ENCODE results near the gene BOD1L1. TPM values are rescaled to one million over a fixed set of nuclear protein-coding genes. Genes with fewer than 3 reads are reported as not detected.

The BOD1L1 gene
- total and polyA plus RNA-seq, 5 donors from 2014 or later: 1.4 to 48.9 (median 1.8) TPM

DNA sequence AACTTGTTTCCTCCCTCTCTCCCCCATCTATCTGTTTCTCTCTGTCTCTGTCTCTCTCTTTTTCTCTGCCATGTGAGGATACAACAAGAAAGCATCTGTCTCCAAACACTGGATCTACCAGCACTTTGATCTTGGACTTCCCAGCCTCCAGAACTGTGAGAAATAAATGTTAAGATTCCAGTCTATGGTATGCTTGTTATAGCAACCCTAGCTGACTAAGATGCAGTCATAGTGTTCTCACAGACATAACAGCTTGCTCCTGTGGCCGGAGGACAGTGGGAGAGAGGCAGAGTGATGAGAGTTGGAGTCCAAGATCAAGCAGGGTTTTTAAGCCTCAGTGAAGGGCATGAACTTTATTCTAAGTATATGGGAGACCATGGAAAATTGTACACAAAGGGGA is 74.4 kb downstream of the BOD1L1 start:
- DNase-seq (no peak), ATAC-seq (ENCODE audit: low read depth in 2 of 2) (no peak)
- Histone ChIP-seq H3K27me3 (ENCODE audit: control insufficient read depth, insufficient read depth, low read length) (peaks cover 24% of the 10 kb centered on the region), H3K27ac (ENCODE audit: insufficient read depth, low read length, poor library complexity, severe bottlenecking) (no peak overlapping the region), H3K36me3 (ENCODE audit: control insufficient read depth, insufficient read depth, low read length) (no peaks in the 10 kb centered on the region), H3K9me3 (ENCODE audit: control insufficient read depth in 2 of 2, low read length in 2 of 2) (no peaks in the 10 kb centered on the region), H3K4me1 (ENCODE audit: control insufficient read depth, insufficient read depth, low read length, poor library complexity, severe bottlenecking) (peaks cover 12% of the 10 kb centered on the region), H3K4me3 (ENCODE audit: low read depth, low read length) (no peak overlapping the region)
- Mint-ChIP-seq H3K36me3 (no peaks in the 10 kb centered on the region), H3K4me3 (no peak overlapping the region), H3K27me3 (peaks cover 52% of the 10 kb centered on the region), H3K4me1 (peaks cover 8 to 11% (median 10%) of the 10 kb centered on the region in 4 donors), H3K9me3 (peaks cover 0 to 10% (median 1%) of the 10 kb centered on the region in 7 donors), H3K27ac (no peak overlapping the region)

DNA sequence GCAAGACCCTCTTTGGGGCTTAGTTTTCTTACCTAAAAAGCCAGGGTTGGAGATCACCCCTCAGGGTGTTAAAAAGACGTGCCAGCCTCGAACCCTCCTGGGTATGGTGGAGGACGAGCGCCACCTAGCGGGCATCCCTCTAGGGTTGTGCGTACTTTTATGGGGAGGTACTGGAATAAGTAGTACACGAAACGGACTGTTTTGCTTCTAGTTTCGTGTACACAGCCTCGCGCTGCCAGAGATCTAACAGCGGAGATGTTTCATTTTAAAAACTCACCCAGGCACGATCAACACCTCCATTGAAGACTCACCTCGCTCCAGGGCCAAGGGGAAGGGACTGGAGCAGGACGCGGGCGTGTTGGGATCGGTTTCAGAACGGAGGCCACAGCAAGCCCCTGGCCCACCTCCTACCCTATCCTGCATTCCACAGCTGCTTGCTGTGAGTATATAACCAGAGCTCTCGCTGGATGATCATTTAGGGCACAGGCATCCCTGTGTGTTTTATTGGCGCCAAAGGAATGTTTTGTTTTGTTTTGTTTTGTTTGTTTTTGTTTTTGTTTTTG is 78.5 kb downstream of the BOD1L1 start:
- H3K4me3 Mint-ChIP-seq: peak overlapping the region; percentile 28 to 71 (median 52)
- H3K36me3 Mint-ChIP-seq: no peaks in the 10 kb centered on the region
- DNase-seq: peak; percentile 60 to 85 (median 67)
- no peaks in the 10 kb centered on the region for H3K36me3 ChIP-seq (ENCODE audit: control insufficient read depth, insufficient read depth, low read length)
- H3K4me3 ChIP-seq (ENCODE audit: low read depth, low read length): peak overlapping the region; percentile 53
- H3K4me1 ChIP-seq (ENCODE audit: control insufficient read depth, insufficient read depth, low read length, poor library complexity, severe bottlenecking): peaks cover 43% of the 10 kb centered on the region
- H3K4me1 Mint-ChIP-seq: peaks cover 15 to 30% (median 22%) of the 10 kb centered on the region in 4 donors
- H3K9me3 Mint-ChIP-seq: peaks cover 0 to 12% (median 4%) of the 10 kb centered on the region in 7 donors
- peak overlapping the region in 1 of 3 donors; percentile 57 for H3K27ac Mint-ChIP-seq
- peak; percentile 49 to 64 for ATAC-seq (ENCODE audit: low read depth in 2 of 2)
- H3K27me3 ChIP-seq (ENCODE audit: control insufficient read depth, insufficient read depth, low read length): peaks cover 39% of the 10 kb centered on the region
- no peak overlapping the region for H3K27ac ChIP-seq (ENCODE audit: insufficient read depth, low read length, poor library complexity, severe bottlenecking)
- peaks cover 74% of the 10 kb centered on the region for H3K27me3 Mint-ChIP-seq
- peaks cover 0 to 8% of the 10 kb centered on the region in 2 experiments for H3K9me3 ChIP-seq (ENCODE audit: control insufficient read depth in 2 of 2, low read length in 2 of 2)

GRCh38 chr4:13548059-13548983 is 79.2 kb downstream of the BOD1L1 start:
- H3K27ac ChIP-seq (ENCODE audit: insufficient read depth, low read length, poor library complexity, severe bottlenecking): no peak overlapping the region
- Mint-ChIP-seq H3K4me3 (peak overlapping the region; percentile 37 to 71 (median 63)), H3K9me3 (peaks cover 0 to 12% (median 4%) of the 10 kb centered on the region in 7 donors), H3K27ac (peak overlapping the region in 1 of 3 donors; percentile 53), H3K36me3 (no peaks in the 10 kb centered on the region), H3K27me3 (peaks cover 78% of the 10 kb centered on the region), H3K4me1 (peaks cover 15 to 34% (median 22%) of the 10 kb centered on the region in 4 donors)
- peaks cover 0 to 8% of the 10 kb centered on the region in 2 experiments for H3K9me3 ChIP-seq (ENCODE audit: control insufficient read depth in 2 of 2, low read length in 2 of 2)
- no peaks in the 10 kb centered on the region for H3K36me3 ChIP-seq (ENCODE audit: control insufficient read depth, insufficient read depth, low read length)
- no peak for ATAC-seq (ENCODE audit: low read depth in 2 of 2)
- H3K27me3 ChIP-seq (ENCODE audit: control insufficient read depth, insufficient read depth, low read length): peaks cover 41% of the 10 kb centered on the region
- peaks cover 50% of the 10 kb centered on the region for H3K4me1 ChIP-seq (ENCODE audit: control insufficient read depth, insufficient read depth, low read length, poor library complexity, severe bottlenecking)
- no peak overlapping the region for H3K4me3 ChIP-seq (ENCODE audit: low read depth, low read length)
- DNase-seq: no peak

GRCh38 chr4:13547485-13548041 is 80.0 kb downstream of the BOD1L1 start:
- peak overlapping the region in 3 of 4 donors; percentile 36 to 68 (median 68) for H3K4me3 Mint-ChIP-seq
- no peaks in the 10 kb centered on the region for H3K36me3 Mint-ChIP-seq
- H3K4me1 Mint-ChIP-seq: peaks cover 15 to 41% (median 22%) of the 10 kb centered on the region in 4 donors
- no peak overlapping the region for H3K27ac ChIP-seq (ENCODE audit: insufficient read depth, low read length, poor library complexity, severe bottlenecking)
- H3K27ac Mint-ChIP-seq: peak overlapping the region in 1 of 3 donors; percentile 53
- no peak for DNase-seq
- H3K27me3 Mint-ChIP-seq: peaks cover 82% of the 10 kb centered on the region
- H3K9me3 Mint-ChIP-seq: peaks cover 0 to 12% (median 4%) of the 10 kb centered on the region in 7 donors
- peaks cover 43% of the 10 kb centered on the region for H3K27me3 ChIP-seq (ENCODE audit: control insufficient read depth, insufficient read depth, low read length)
- ATAC-seq (ENCODE audit: low read depth in 2 of 2): no peak
- H3K36me3 ChIP-seq (ENCODE audit: control insufficient read depth, insufficient read depth, low read length): no peaks in the 10 kb centered on the region
- H3K4me3 ChIP-seq (ENCODE audit: low read depth, low read length): no peak overlapping the region
- peaks cover 0 to 8% of the 10 kb centered on the region in 2 experiments for H3K9me3 ChIP-seq (ENCODE audit: control insufficient read depth in 2 of 2, low read length in 2 of 2)
- peaks cover 54% of the 10 kb centered on the region for H3K4me1 ChIP-seq (ENCODE audit: control insufficient read depth, insufficient read depth, low read length, poor library complexity, severe bottlenecking)

DNA sequence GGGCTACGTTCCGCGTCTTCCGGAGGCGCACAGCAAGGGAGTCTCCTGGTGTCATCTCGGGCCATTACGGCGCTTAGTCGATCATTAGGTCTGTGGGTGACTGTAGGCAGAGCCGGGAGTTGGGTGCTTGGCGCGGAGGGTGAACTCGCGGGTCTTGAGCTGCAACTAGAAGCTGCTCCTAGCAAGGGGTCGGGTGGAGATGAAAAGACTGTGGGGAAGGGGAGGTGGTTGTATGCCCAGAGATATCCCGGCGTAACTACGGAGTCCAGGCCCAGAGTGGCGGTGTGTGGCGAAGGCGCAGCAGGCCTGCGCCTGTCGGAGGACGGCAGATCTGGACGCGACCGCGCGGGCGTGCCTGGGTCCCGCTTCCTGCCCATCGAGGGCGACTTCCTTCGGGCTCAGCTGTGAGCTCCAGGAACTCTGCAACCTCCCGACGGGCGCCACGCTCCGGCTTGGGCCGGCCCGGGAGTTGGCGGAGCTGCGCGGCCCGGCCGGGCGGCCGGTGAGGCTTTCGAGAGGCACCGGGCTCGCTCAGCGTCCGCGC is 80.5 kb downstream of the BOD1L1 start:
- Mint-ChIP-seq H3K36me3 (no peaks in the 10 kb centered on the region), H3K4me3 (peak overlapping the region; percentile 63 to 91 (median 82)), H3K9me3 (peaks cover 0 to 11% (median 4%) of the 10 kb centered on the region in 7 donors), H3K27me3 (peaks cover 79% of the 10 kb centered on the region), H3K4me1 (peaks cover 15 to 44% (median 22%) of the 10 kb centered on the region in 4 donors), H3K27ac (peak overlapping the region in 1 of 3 donors; percentile 33)
- peak overlapping the region; percentile 13 for H3K4me3 ChIP-seq (ENCODE audit: low read depth, low read length)
- H3K27ac ChIP-seq (ENCODE audit: insufficient read depth, low read length, poor library complexity, severe bottlenecking): no peak overlapping the region
- no peak for ATAC-seq (ENCODE audit: low read depth in 2 of 2)
- H3K4me1 ChIP-seq (ENCODE audit: control insufficient read depth, insufficient read depth, low read length, poor library complexity, severe bottlenecking): peaks cover 60% of the 10 kb centered on the region
- H3K9me3 ChIP-seq (ENCODE audit: control insufficient read depth in 2 of 2, low read length in 2 of 2): peaks cover 0 to 8% of the 10 kb centered on the region in 2 experiments
- H3K27me3 ChIP-seq (ENCODE audit: control insufficient read depth, insufficient read depth, low read length): peaks cover 41% of the 10 kb centered on the region
- H3K36me3 ChIP-seq (ENCODE audit: control insufficient read depth, insufficient read depth, low read length): no peaks in the 10 kb centered on the region
- DNase-seq: peak in 1 of 3 donors; percentile 45

DNA sequence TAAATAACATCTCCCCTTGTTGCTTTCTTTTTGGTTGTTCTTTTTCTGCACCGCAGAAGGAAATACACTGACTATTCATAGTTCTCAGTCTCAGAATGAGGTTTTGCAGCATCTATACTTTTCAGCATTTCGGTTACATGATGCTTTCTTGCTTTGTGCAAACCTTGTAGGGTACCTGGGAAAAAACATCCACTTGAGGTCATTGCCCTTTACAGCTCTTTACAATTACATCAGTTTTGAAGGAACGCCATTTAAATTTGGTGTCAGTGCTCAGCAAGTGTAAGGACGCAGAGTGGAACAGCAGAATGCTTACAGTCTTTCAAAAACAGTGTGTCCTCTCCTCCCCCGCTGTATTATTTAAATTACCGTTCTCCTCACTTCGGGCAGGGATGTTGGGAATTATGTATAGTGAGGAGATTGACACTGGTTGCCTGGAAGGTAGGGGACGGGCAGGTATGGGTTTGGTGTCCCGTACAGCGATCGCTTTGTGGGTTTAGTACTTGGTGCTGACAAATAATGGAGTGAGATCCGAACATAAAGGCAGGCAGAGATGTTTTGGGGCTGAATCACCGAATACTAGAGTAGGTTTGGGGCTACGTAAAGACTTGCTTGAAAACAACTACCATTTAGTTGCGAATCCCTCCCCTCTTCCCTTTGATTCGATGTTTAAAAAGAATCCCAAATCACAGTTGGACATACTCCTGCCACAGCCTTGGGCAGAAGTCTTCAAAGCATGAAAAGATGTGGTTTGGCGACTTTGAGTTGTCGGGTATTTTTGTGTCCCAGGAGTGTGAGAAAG is 81.2 kb downstream of the BOD1L1 start:
- no peak overlapping the region for H3K27ac ChIP-seq (ENCODE audit: insufficient read depth, low read length, poor library complexity, severe bottlenecking)
- peaks cover 0 to 8% of the 10 kb centered on the region in 2 experiments for H3K9me3 ChIP-seq (ENCODE audit: control insufficient read depth in 2 of 2, low read length in 2 of 2)
- DNase-seq (no peak), ATAC-seq (ENCODE audit: low read depth in 2 of 2) (no peak)
- peaks cover 38% of the 10 kb centered on the region for H3K27me3 ChIP-seq (ENCODE audit: control insufficient read depth, insufficient read depth, low read length)
- Mint-ChIP-seq H3K36me3 (no peaks in the 10 kb centered on the region), H3K4me3 (peak overlapping the region; percentile 63 to 91 (median 82)), H3K27me3 (peaks cover 80% of the 10 kb centered on the region), H3K9me3 (peaks cover 0 to 12% (median under 1%) of the 10 kb centered on the region in 7 donors), H3K4me1 (peaks cover 15 to 49% (median 24%) of the 10 kb centered on the region in 4 donors), H3K27ac (no peak overlapping the region)
- peak overlapping the region; percentile 13 for H3K4me3 ChIP-seq (ENCODE audit: low read depth, low read length)
- no peaks in the 10 kb centered on the region for H3K36me3 ChIP-seq (ENCODE audit: control insufficient read depth, insufficient read depth, low read length)
- H3K4me1 ChIP-seq (ENCODE audit: control insufficient read depth, insufficient read depth, low read length, poor library complexity, severe bottlenecking): peaks cover 65% of the 10 kb centered on the region
